ENCODE results near the gene TAL2. TPM values are rescaled to one million over a fixed set of nuclear protein-coding genes. Genes with fewer than 3 reads are reported as not detected.

TAL2 gene
- 2.2 TPM for polyA plus RNA-seq (ENCODE audit: insufficient read length)
- long read RNA-seq, donor 1, partial matches to known transcripts: 0 of 3 reads
- long read RNA-seq, donor 1, other reads (novel, unspliced or antisense): 0 of 3 reads
- long read RNA-seq, donor 2: 0 reads
- long read RNA-seq, donor 3: 0 reads
- long read RNA-seq, donor 4: 0 reads
- long read RNA-seq, donor 5: 0 reads
- long read RNA-seq, donor 6, partial matches to known transcripts: 0 of 2 reads
- long read RNA-seq, donor 6, other reads (novel, unspliced or antisense): 0 of 2 reads
- long read RNA-seq, donor 7, partial matches to known transcripts: 0 of 1 reads
- long read RNA-seq, donor 7, other reads (novel, unspliced or antisense): 0 of 1 reads
- long read RNA-seq, donor 8: 0 reads

GRCh38 chr9:105662184-105663104, at the start of gene TAL2:
Gene TAL2, plus strand, starts transcription at chr9:105662457. Its CDS starts 40 bp downstream, at chr9:105662497.
- no peak for DNase-seq

GRCh38 chr9:105621001-105621400, 41.3 kb upstream of the TAL2 start:
- DNase-seq: no peak

GRCh38 chr9:105625088-105625487, 37.2 kb upstream of the TAL2 start:
- no peak for DNase-seq

- no peak for DNase-seq
These were observed 29.4 kb upstream of the TAL2 start for GRCh38 chr9:105632807-105633206.

GRCh38 chr9:105633411-105633810, 28.8 kb upstream of the TAL2 start:
- no peak for DNase-seq

- DNase-seq: no peak
These were observed 25.9 kb upstream of the TAL2 start for GRCh38 chr9:105636331-105636730.

GRCh38 chr9:105637787-105638395, 24.4 kb upstream of the TAL2 start:
- no peak for DNase-seq

GRCh38 chr9:105639936-105640335, 22.3 kb upstream of the TAL2 start:
- DNase-seq: no peak

- no peak for DNase-seq
These were observed 18.5 kb upstream of the TAL2 start for GRCh38 chr9:105643795-105644194.

- no peak for DNase-seq
These were observed 15.2 kb upstream of the TAL2 start for GRCh38 chr9:105646879-105647594.

GRCh38 chr9:105647595-105648349, 14.5 kb upstream of the TAL2 start:
- DNase-seq: no peak

GRCh38 chr9:105651806-105652205, 10.5 kb upstream of the TAL2 start:
- DNase-seq: no peak

GRCh38 chr9:105656131-105656921, 5.9 kb upstream of the TAL2 start:
- peak; percentile 36 for DNase-seq

- DNase-seq: no peak
These were observed 3.9 kb upstream of the TAL2 start for GRCh38 chr9:105658351-105658750.

- no peak for DNase-seq
These were observed 1.2 kb upstream of the TAL2 start for GRCh38 chr9:105661011-105661410.

GRCh38 chr9:105663914-105664313, 1.7 kb downstream of the TAL2 start:
- no peak for DNase-seq

- DNase-seq: no peak
These were observed 5.6 kb downstream of the TAL2 start for GRCh38 chr9:105667867-105668266.

GRCh38 chr9:105670315-105670714, 8.1 kb downstream of the TAL2 start:
- DNase-seq: no peak

- no peak for DNase-seq
These were observed 8.5 kb downstream of the TAL2 start for GRCh38 chr9:105670775-105671174.

- no peak for DNase-seq
These were observed 10.5 kb downstream of the TAL2 start for GRCh38 chr9:105672711-105673234.
